Suprapubic skin (tissue), 4 donors: ENCODE measurements around the gene ARFGAP3. TPM values are rescaled to one million over a fixed set of nuclear protein-coding genes. Genes with fewer than 3 reads are reported as not detected.

Experiments
- DNase-seq, 2 donors: peaks; one replicate each; pipeline ENCODE4 v3.0.0-alpha.2; 2019; ENCODE audit warnings: low spot score in 2 of 2
- H3K27ac ChIP-seq: fragments of 200-600 bp; sonication (generic); one replicate; pipeline ENCODE4 v1.5.1; 2019
- H3K27me3 ChIP-seq: fragments of 200-600 bp; sonication (generic); one replicate; pipeline ENCODE4 v1.5.1; 2019
- H3K36me3 ChIP-seq: fragments of 200-600 bp; sonication (generic); one replicate; pipeline ENCODE4 v1.5.1; 2019
- H3K4me1 ChIP-seq: fragments of 200-600 bp; sonication (generic); one replicate; pipeline ENCODE4 v1.5.1; 2019
- H3K4me3 ChIP-seq: fragments of 200-600 bp; sonication (generic); one replicate; pipeline ENCODE4 v1.5.1; 2019; ENCODE audit warnings: mild to moderate bottlenecking
- H3K9me3 ChIP-seq: fragments of 200-600 bp; sonication (generic); one replicate; pipeline ENCODE4 v1.5.1; 2019
- CTCF ChIP-seq, 2 donors: fragments of 200-600 bp in 1 of 2; fragments of 450-650 bp in 1 of 2; sonication (generic) in 1 of 2; IDR thresholded peaks; one replicate each; pipeline ENCODE4 v1.5.1; 2016 to 2019; ENCODE audit warnings: antibody characterized with exemption in 2 of 2, mild to moderate bottlenecking in 1 of 2, moderate library complexity in 1 of 2
- EP300 ChIP-seq: sonication (generic); formaldehyde crosslinking; IDR thresholded peaks from one replicate; pipeline ENCODE4 v1.6.1; 2017; ENCODE audit warnings: antibody characterized with exemption
- POLR2A ChIP-seq, 2 donors: fragments of 450-650 bp; IDR thresholded peaks; one replicate each; pipeline ENCODE4 v1.6.1; 2017; ENCODE audit warnings: antibody characterized with exemption in 2 of 2, mild to moderate bottlenecking in 2 of 2, moderate library complexity in 2 of 2
- POLR2AphosphoS5 ChIP-seq, 3 donors: sonication (generic); formaldehyde crosslinking; IDR thresholded peaks; one replicate each; pipeline ENCODE4 v1.6.1; 2017; ENCODE audit warnings: antibody characterized with exemption in 3 of 3
- WGBS: methylation state at CpG from one replicate; pipeline ENCODE4 v1.1.5; 2018; 5-methylcytosine and 5-hydroxymethylcytosine counted together
- total RNA-seq, 4 donors: library from RNA; depleted of rRNA; stranded (reverse); fragments of >200 nt; gene quantifications; one replicate each; pipeline ENCODE4 v1.1.0, GENCODE V29; 2016

ARFGAP3 gene
- total RNA-seq, 4 donors from 2014 or later = 26.7 to 33.3 (median 31.8) TPM

- no peak overlapping the region for H3K27ac ChIP-seq
- WGBS = 90% methylated on average over 6 of the region's 7 CpGs
- peaks cover 15% of the 10 kb centered on the region for H3K4me1 ChIP-seq
- TF ChIP-seq EP300 = no peak
- no peak for TF ChIP-seq POLR2A (IDR thresholded peaks at IDR 0.05)
- TF ChIP-seq CTCF (IDR thresholded peaks at IDR 0.05) = no peak
- no peak for TF ChIP-seq POLR2AphosphoS5 (IDR thresholded peaks at IDR 0.05)
- no peak overlapping the region for H3K4me3 ChIP-seq
- H3K27me3 ChIP-seq = no peaks in the 10 kb centered on the region
- DNase-seq = no peak
- H3K9me3 ChIP-seq = no peaks in the 10 kb centered on the region
- H3K36me3 ChIP-seq = peaks cover 17% of the 10 kb centered on the region
These were observed 9.0 kb upstream of the ARFGAP3 start for GRCh38 chr22:42866100-42866499.

- 85% methylated on average over 8 of the region's 8 CpGs for WGBS
- Histone ChIP-seq H3K27me3 (no peaks in the 10 kb centered on the region), H3K4me1 (peaks cover 20% of the 10 kb centered on the region), H3K4me3 (no peak overlapping the region), H3K36me3 (peaks cover 11% of the 10 kb centered on the region), H3K9me3 (no peaks in the 10 kb centered on the region), H3K27ac (no peak overlapping the region)
- DNase-seq = no peak
- TF ChIP-seq POLR2A (IDR thresholded peaks at IDR 0.05) (no peak), CTCF (IDR thresholded peaks at IDR 0.05) (no peak), EP300 (no peak), POLR2AphosphoS5 (IDR thresholded peaks at IDR 0.05) (no peak)
These were observed 8.5 kb upstream of the ARFGAP3 start for GRCh38 chr22:42865536-42865935.

GRCh38 chr22:42863349-42863961, 6.4 kb upstream of the ARFGAP3 start:
- Histone ChIP-seq H3K4me1 (peaks cover 9% of the 10 kb centered on the region), H3K4me3 (no peak overlapping the region), H3K36me3 (no peaks in the 10 kb centered on the region), H3K9me3 (no peaks in the 10 kb centered on the region), H3K27me3 (no peaks in the 10 kb centered on the region), H3K27ac (no peak overlapping the region)
- WGBS = 64% methylated on average over 4 of the region's 4 CpGs
- TF ChIP-seq POLR2A (IDR thresholded peaks at IDR 0.05) (no peak), EP300 (no peak), POLR2AphosphoS5 (IDR thresholded peaks at IDR 0.05) (no peak), CTCF (IDR thresholded peaks at IDR 0.05) (no peak)
- DNase-seq = no peak

GRCh38 chr22:42862045-42862734, 5.1 kb upstream of the ARFGAP3 start:
- 91% methylated on average over 7 of the region's 7 CpGs for WGBS
- H3K9me3 ChIP-seq = no peaks in the 10 kb centered on the region
- DNase-seq = no peak
- peaks cover 14% of the 10 kb centered on the region for H3K4me1 ChIP-seq
- no peak overlapping the region for H3K4me3 ChIP-seq
- TF ChIP-seq CTCF (IDR thresholded peaks at IDR 0.05) (no peak), POLR2AphosphoS5 (IDR thresholded peaks at IDR 0.05) (no peak), EP300 (no peak), POLR2A (IDR thresholded peaks at IDR 0.05) (no peak)
- no peaks in the 10 kb centered on the region for H3K36me3 ChIP-seq
- H3K27ac ChIP-seq = no peak overlapping the region
- H3K27me3 ChIP-seq = no peaks in the 10 kb centered on the region

GRCh38 chr22:42860968-42861367, 3.9 kb upstream of the ARFGAP3 start:
- no peak for DNase-seq
- no peaks in the 10 kb centered on the region for H3K27me3 ChIP-seq
- no peaks in the 10 kb centered on the region for H3K36me3 ChIP-seq
- H3K9me3 ChIP-seq = no peaks in the 10 kb centered on the region
- TF ChIP-seq POLR2AphosphoS5 (IDR thresholded peaks at IDR 0.05) (no peak), EP300 (no peak), CTCF (IDR thresholded peaks at IDR 0.05) (no peak), POLR2A (IDR thresholded peaks at IDR 0.05) (no peak)
- H3K4me3 ChIP-seq = no peak overlapping the region
- 30% methylated on average over 4 of the region's 4 CpGs for WGBS
- H3K27ac ChIP-seq = peak overlapping the region; percentile 38
- H3K4me1 ChIP-seq = peaks cover 18% of the 10 kb centered on the region
